ENCODE data around the gene CPVL. TPM values are rescaled to one million over a fixed set of nuclear protein-coding genes. Genes with fewer than 3 reads are reported as not detected.

Gene CPVL
- polyA plus RNA-seq, 3 donors = 410 to 1,111 (median 1,108) TPM

GRCh38 chr7:29005406-29005805 lies 140.9 kb downstream of the CPVL start:
- WGBS (ENCODE audit: insufficient coverage) = 29% methylated on average over 1 of the region's 1 CpG
- peaks cover 0 to 6% (median 2%) of the 10 kb centered on the region in 7 donors for H3K9me3 Mint-ChIP-seq
- no peaks in the 10 kb centered on the region for H3K27me3 Mint-ChIP-seq (ENCODE audit: low read depth in 3 of 3)
- Histone ChIP-seq H4K20me1 (ENCODE audit: insufficient read depth, low read length) (peaks cover 99% of the 10 kb centered on the region), H3K27ac (ENCODE audit: low read depth in 1 of 2, low read length in 2 of 2) (no peak overlapping the region), H3K36me3 (replicated peaks in 1 of 2; ENCODE audit: control insufficient read depth in 1 of 2, insufficient read depth in 2 of 2, low read length in 2 of 2) (peaks cover 34 to 90% of the 10 kb centered on the region in 2 donors), H3K27me3 (ENCODE audit: control insufficient read depth in 2 of 2, insufficient read depth in 2 of 2, low read length in 2 of 2) (no peaks in the 10 kb centered on the region), H3K79me2 (ENCODE audit: insufficient read depth, low read length) (no peaks in the 10 kb centered on the region), H3K4me2 (replicated peaks; ENCODE audit: extremely low read depth, low read length, poor library complexity, severe bottlenecking) (no peak overlapping the region), H3K9ac (ENCODE audit: insufficient read depth, low read length, poor library complexity, severe bottlenecking) (no peak overlapping the region), H3K9me3 (replicated peaks in 1 of 2; ENCODE audit: control insufficient read depth in 1 of 2, insufficient read depth in 1 of 2, low read length in 2 of 2) (no peaks in the 10 kb centered on the region), H2AFZ (ENCODE audit: insufficient read depth, low read depth, low read length, poor library complexity, severe bottlenecking) (no peak overlapping the region), H3K4me1 (ENCODE audit: control insufficient read depth in 1 of 2, insufficient read depth in 2 of 2, low read length in 2 of 2) (no peaks in the 10 kb centered on the region), H3K4me3 (replicated peaks in 1 of 3; ENCODE audit: low read depth in 2 of 3, low read length in 3 of 3) (no peak overlapping the region)
- H3K4me1 Mint-ChIP-seq = no peaks in the 10 kb centered on the region
- peaks cover 64 to 69% of the 10 kb centered on the region in 2 donors for H3K36me3 Mint-ChIP-seq
- TF ChIP-seq CTCF (IDR thresholded peaks at IDR 0.05) = no peak
- H3K4me3 Mint-ChIP-seq = no peak overlapping the region
- intact Hi-C loops (cut with micrococcal nuclease) = no loop called here
- H3K27ac Mint-ChIP-seq = no peak overlapping the region
- no peak for DNase-seq

- Histone ChIP-seq H3K9me3 (replicated peaks in 1 of 2; ENCODE audit: control insufficient read depth in 1 of 2, insufficient read depth in 1 of 2, low read length in 2 of 2) (no peaks in the 10 kb centered on the region), H3K4me3 (replicated peaks in 1 of 3; ENCODE audit: low read depth in 2 of 3, low read length in 3 of 3) (no peak overlapping the region), H3K79me2 (ENCODE audit: insufficient read depth, low read length) (no peaks in the 10 kb centered on the region), H3K4me2 (replicated peaks; ENCODE audit: extremely low read depth, low read length, poor library complexity, severe bottlenecking) (no peak overlapping the region), H3K4me1 (ENCODE audit: control insufficient read depth in 1 of 2, insufficient read depth in 2 of 2, low read length in 2 of 2) (no peaks in the 10 kb centered on the region), H3K9ac (ENCODE audit: insufficient read depth, low read length, poor library complexity, severe bottlenecking) (no peak overlapping the region), H2AFZ (ENCODE audit: insufficient read depth, low read depth, low read length, poor library complexity, severe bottlenecking) (no peak overlapping the region), H4K20me1 (ENCODE audit: insufficient read depth, low read length) (peaks cover 99% of the 10 kb centered on the region), H3K27me3 (ENCODE audit: control insufficient read depth in 2 of 2, insufficient read depth in 2 of 2, low read length in 2 of 2) (no peaks in the 10 kb centered on the region), H3K27ac (ENCODE audit: low read depth in 1 of 2, low read length in 2 of 2) (no peak overlapping the region), H3K36me3 (replicated peaks in 1 of 2; ENCODE audit: control insufficient read depth in 1 of 2, insufficient read depth in 2 of 2, low read length in 2 of 2) (peaks cover 32 to 90% of the 10 kb centered on the region in 2 donors)
- H3K4me1 Mint-ChIP-seq = no peaks in the 10 kb centered on the region
- no peak overlapping the region for H3K4me3 Mint-ChIP-seq
- peaks cover 0 to 4% (median 0%) of the 10 kb centered on the region in 7 donors for H3K9me3 Mint-ChIP-seq
- intact Hi-C loops (cut with micrococcal nuclease) = no loop called here
- no peaks in the 10 kb centered on the region for H3K27me3 Mint-ChIP-seq (ENCODE audit: low read depth in 3 of 3)
- TF ChIP-seq CTCF (IDR thresholded peaks at IDR 0.05) = no peak
- no peak for DNase-seq
- H3K27ac Mint-ChIP-seq = no peak overlapping the region
- H3K36me3 Mint-ChIP-seq = peaks cover 65 to 70% of the 10 kb centered on the region in 2 donors
- 100% methylated on average over 3 of the region's 5 CpGs for WGBS (ENCODE audit: insufficient coverage)
Measured at GRCh38 chr7:29003703-29004102, 142.6 kb downstream of the CPVL start.

Data from CD14-positive monocyte (primary cell).